ENCODE data around the gene F5. TPM values are rescaled to one million over a fixed set of nuclear protein-coding genes. Genes with fewer than 3 reads are reported as not detected.

Gene F5
- total and polyA plus RNA-seq, 2 of the 13 experiments (the other 11 are each of a cell fraction or from before 2014, with no cell fraction given) = 38.3 to 64.0 TPM

DNA sequence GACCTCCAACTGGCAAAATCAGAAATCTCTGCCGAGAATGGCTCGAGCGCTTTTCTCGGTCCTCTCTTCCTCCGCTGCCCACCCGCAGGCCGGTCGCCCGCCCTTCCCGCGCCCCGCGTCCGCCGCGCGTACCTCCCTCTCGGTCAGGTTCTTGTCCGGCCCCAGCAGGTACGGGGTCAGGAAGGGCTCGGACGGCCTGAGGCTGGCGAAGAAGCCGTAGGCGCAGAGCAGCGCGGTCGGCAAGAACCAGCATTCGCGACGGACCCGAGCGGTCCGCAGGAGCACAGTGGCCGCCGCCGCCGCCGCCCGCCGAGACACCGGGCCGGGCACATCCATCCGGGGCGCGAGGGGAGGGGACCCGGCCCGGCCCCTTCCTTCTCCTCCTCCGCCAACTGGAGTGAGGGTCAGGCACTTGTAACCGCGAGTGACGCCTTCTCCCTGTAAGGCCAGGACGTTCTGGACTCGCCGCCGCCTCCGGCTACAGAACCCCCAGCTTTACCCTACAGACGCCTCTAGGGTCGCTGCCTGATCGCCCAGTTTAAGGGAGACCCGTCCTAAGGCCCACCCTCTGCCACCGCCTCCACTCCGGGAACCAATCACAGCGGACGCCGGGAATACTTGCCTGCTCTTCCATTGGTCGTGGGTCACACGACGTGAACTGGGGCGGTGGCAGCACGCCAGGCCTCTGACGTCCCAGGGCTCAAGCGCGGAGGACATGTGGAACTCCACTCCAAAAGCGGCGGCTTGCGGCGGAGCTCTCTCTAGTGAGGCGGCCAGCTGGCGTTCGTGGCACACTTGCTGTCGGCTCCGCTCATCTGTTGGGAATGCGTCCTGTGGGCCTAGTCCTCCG lies 100.6 kb downstream of the F5 start, which contains the start of gene SLC19A2 (continued):
- peak; percentile 35 for TF ChIP-seq ISL2 (CRISPR knock-in tag; IDR thresholded peaks at IDR 0.05)
- TF ChIP-seq, protein P1, sequence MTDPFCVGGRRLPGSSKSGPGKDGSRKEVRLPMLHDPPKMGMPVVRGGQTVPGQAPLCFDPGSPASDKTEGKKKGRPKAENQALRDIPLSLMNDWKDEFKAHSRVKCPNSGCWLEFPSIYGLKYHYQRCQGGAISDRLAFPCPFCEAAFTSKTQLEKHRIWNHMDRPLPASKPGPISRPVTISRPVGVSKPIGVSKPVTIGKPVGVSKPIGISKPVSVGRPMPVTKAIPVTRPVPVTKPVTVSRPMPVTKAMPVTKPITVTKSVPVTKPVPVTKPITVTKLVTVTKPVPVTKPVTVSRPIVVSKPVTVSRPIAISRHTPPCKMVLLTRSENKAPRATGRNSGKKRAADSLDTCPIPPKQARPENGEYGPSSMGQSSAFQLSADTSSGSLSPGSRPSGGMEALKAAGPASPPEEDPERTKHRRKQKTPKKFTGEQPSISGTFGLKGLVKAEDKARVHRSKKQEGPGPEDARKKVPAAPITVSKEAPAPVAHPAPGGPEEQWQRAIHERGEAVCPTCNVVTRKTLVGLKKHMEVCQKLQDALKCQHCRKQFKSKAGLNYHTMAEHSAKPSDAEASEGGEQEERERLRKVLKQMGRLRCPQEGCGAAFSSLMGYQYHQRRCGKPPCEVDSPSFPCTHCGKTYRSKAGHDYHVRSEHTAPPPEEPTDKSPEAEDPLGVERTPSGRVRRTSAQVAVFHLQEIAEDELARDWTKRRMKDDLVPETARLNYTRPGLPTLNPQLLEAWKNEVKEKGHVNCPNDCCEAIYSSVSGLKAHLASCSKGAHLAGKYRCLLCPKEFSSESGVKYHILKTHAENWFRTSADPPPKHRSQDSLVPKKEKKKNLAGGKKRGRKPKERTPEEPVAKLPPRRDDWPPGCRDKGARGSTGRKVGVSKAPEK (CRISPR knock-in tag; IDR thresholded peaks at IDR 0.05; ENCODE audit: borderline replicate concordance) = 0 out of 2 replicates have a peak, but pooled peaks have one; percentile 81
- TF ChIP-seq AKAP8 (CRISPR knock-in tag; IDR thresholded peaks at IDR 0.05) = no peak
- TF ChIP-seq ZNF44 (CRISPR knock-in tag; IDR thresholded peaks at IDR 0.05) = no peak
- TF ChIP-seq ZNF207 (IDR thresholded peaks at IDR 0.05; ENCODE audit: borderline replicate concordance) = no peak
- TF ChIP-seq STAT5B (CRISPR knock-in tag; IDR thresholded peaks at IDR 0.05) = peak; percentile 66; the same call in 1 of the 2 replicates
- peak; percentile 92; the same call in 1 of the 2 replicates for TF ChIP-seq ZSCAN20 (CRISPR knock-in tag; IDR thresholded peaks at IDR 0.05; ENCODE audit: borderline replicate concordance)
- TF ChIP-seq ZNF205 (CRISPR knock-in tag; IDR thresholded peaks at IDR 0.05) = no peak
- TF ChIP-seq, protein P2, sequence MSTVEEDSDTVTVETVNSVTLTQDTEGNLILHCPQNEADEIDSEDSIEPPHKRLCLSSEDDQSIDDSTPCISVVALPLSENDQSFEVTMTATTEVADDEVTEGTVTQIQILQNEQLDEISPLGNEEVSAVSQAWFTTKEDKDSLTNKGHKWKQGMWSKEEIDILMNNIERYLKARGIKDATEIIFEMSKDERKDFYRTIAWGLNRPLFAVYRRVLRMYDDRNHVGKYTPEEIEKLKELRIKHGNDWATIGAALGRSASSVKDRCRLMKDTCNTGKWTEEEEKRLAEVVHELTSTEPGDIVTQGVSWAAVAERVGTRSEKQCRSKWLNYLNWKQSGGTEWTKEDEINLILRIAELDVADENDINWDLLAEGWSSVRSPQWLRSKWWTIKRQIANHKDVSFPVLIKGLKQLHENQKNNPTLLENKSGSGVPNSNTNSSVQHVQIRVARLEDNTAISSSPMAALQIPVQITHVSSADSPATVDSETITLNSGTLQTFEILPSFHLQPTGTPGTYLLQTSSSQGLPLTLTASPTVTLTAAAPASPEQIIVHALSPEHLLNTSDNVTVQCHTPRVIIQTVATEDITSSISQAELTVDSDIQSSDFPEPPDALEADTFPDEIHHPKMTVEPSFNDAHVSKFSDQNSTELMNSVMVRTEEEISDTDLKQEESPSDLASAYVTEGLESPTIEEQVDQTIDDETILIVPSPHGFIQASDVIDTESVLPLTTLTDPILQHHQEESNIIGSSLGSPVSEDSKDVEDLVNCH (CRISPR knock-in tag; IDR thresholded peaks at IDR 0.05) = 0 out of 2 replicates have a peak, but pooled peaks have one; percentile 31
- TF ChIP-seq SAP130 (CRISPR knock-in tag; IDR thresholded peaks at IDR 0.05; ENCODE audit: low read depth) = peak; percentile 98
- 0 out of 2 replicates have a peak, but pooled peaks have one; percentile 49 for TF ChIP-seq ELF4 (CRISPR knock-in tag; IDR thresholded peaks at IDR 0.05; ENCODE audit: borderline replicate concordance)
- TF ChIP-seq ARID3A (IDR thresholded peaks at IDR 0.05; ENCODE audit: low read depth, low read length) = peak; percentile 7; the same call in 1 of the 2 replicates
- TF ChIP-seq, protein P3, sequence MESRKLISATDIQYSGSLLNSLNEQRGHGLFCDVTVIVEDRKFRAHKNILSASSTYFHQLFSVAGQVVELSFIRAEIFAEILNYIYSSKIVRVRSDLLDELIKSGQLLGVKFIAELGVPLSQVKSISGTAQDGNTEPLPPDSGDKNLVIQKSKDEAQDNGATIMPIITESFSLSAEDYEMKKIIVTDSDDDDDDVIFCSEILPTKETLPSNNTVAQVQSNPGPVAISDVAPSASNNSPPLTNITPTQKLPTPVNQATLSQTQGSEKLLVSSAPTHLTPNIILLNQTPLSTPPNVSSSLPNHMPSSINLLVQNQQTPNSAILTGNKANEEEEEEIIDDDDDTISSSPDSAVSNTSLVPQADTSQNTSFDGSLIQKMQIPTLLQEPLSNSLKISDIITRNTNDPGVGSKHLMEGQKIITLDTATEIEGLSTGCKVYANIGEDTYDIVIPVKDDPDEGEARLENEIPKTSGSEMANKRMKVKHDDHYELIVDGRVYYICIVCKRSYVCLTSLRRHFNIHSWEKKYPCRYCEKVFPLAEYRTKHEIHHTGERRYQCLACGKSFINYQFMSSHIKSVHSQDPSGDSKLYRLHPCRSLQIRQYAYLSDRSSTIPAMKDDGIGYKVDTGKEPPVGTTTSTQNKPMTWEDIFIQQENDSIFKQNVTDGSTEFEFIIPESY (CRISPR knock-in tag; IDR thresholded peaks at IDR 0.05) = no peak
- TF ChIP-seq ZNF788 (CRISPR knock-in tag; IDR thresholded peaks at IDR 0.05; ENCODE audit: borderline replicate concordance) = peak; percentile 82; the same call in 1 of the 2 replicates
- TF ChIP-seq KDM6A (CRISPR knock-in tag; IDR thresholded peaks at IDR 0.05; ENCODE audit: low read depth) = no peak
- TF ChIP-seq ZNF143 (CRISPR knock-in tag; IDR thresholded peaks at IDR 0.05) = 0 out of 2 replicates have a peak, but pooled peaks have one; percentile 10
- TF ChIP-seq ZNF629 (CRISPR knock-in tag; conservative IDR thresholded peaks at IDR 0.05) = no peak
- TF ChIP-seq REPIN1 (CRISPR knock-in tag; IDR thresholded peaks at IDR 0.05; ENCODE audit: borderline replicate concordance, low read depth) = no peak; the same call in none of the 2 replicates
- no peak for TF ChIP-seq ZNF761 (CRISPR knock-in tag; conservative IDR thresholded peaks at IDR 0.05)

Data from HepG2 (cell line).